Keratinocyte (primary cell): ENCODE results near the gene COL25A1.

ENCODE experiments used
- CTCF ChIP-seq, 3 experiments: IDR thresholded peaks in 1 of 3; conservative IDR thresholded peaks in 1 of 3; optimal IDR thresholded peaks in 1 of 3; 2 replicates in 2 of 3; 3 replicates in 1 of 3; pipeline versions ENCODE3 to v1.5.1; 2011; ENCODE audit warnings: low read length in 3 of 3, mild to moderate bottlenecking in 3 of 3, moderate library complexity in 2 of 3, control low read depth in 1 of 3, inconsistent platforms in 1 of 3; ENCODE audit not compliant: insufficient read depth in 2 of 3; ENCODE audit errors: extremely low read depth in 1 of 3
- EZH2 ChIP-seq: IDR thresholded peaks from one replicate; pipeline ENCODE4 v1.6.1; 2012; ENCODE audit warnings: inconsistent platforms, mild to moderate bottlenecking, low read length, moderate library complexity

- TF ChIP-seq CTCF (optimal IDR thresholded peaks at IDR 0.05 in 1 of 3, IDR thresholded peaks at IDR 0.05 in 1 of 3, conservative IDR thresholded peaks at IDR 0.05 in 1 of 3; ENCODE audit: extremely low read depth in 1 of 3, insufficient read depth in 2 of 3, low read length in 3 of 3), result no peak
- TF ChIP-seq EZH2, result no peak
Observed at GRCh38 chr4:109020861-109021260, 281.6 kb downstream of the COL25A1 start.
